GM23248 (cell line): ENCODE data around the gene TRAFD1. TPM values are rescaled to one million over a fixed set of nuclear protein-coding genes. Genes with fewer than 3 reads are reported as not detected.

ENCODE experiments used
- DNase-seq: peaks from one replicate; pipeline ENCODE4 v3.0.0-alpha.2; 2015
- H2AFZ ChIP-seq: fragments of 200-600 bp; sonication (generic); 2 replicates; pipeline ENCODE4 v1.6.1; 2016; ENCODE audit warnings: antibody characterized with exemption
- H3F3A ChIP-seq: fragments of 200-600 bp; sonication (generic); 2 replicates; pipeline ENCODE4 v1.6.1; 2016; ENCODE audit warnings: mild to moderate bottlenecking, antibody characterized with exemption, mixed run types; ENCODE audit not compliant: insufficient read depth
- H3K27ac ChIP-seq: fragments of 200-600 bp; sonication (generic); 2 replicates; pipeline ENCODE4 v1.5.1; 2016; ENCODE audit warnings: mild to moderate bottlenecking
- H3K27me3 ChIP-seq: fragments of 200-600 bp; sonication (generic); replicated peaks from 2 replicates; pipeline ENCODE4 v1.6.1; 2016; ENCODE audit warnings: mild to moderate bottlenecking; ENCODE audit not compliant: insufficient read depth
- H3K36me3 ChIP-seq: fragments of 200-600 bp; sonication (generic); 2 replicates; pipeline ENCODE4 v1.6.1; 2016; ENCODE audit warnings: low read depth, mild to moderate bottlenecking
- H3K4me1 ChIP-seq: fragments of 200-600 bp; sonication (generic); 2 replicates; pipeline ENCODE4 v1.6.1; 2016; ENCODE audit warnings: mild to moderate bottlenecking; ENCODE audit not compliant: insufficient read depth
- H3K4me2 ChIP-seq: fragments of 200-600 bp; sonication (generic); one replicate; pipeline ENCODE4 v1.6.1; 2016; ENCODE audit warnings: mild to moderate bottlenecking; ENCODE audit not compliant: unreplicated experiment
- H3K4me3 ChIP-seq: fragments of 200-600 bp; sonication (generic); 2 replicates; pipeline ENCODE4 v1.5.1; 2016; ENCODE audit warnings: mild to moderate bottlenecking
- H3K79me2 ChIP-seq: fragments of 200-600 bp; sonication (generic); 2 replicates; pipeline ENCODE4 v1.6.1; 2016; ENCODE audit warnings: mild to moderate bottlenecking; ENCODE audit not compliant: insufficient read depth
- H3K9ac ChIP-seq: fragments of 200-600 bp; sonication (generic); 2 replicates; pipeline ENCODE4 v1.6.1; 2016; ENCODE audit warnings: mild to moderate bottlenecking
- H3K9me2 ChIP-seq: fragments of 200-600 bp; sonication (generic); 2 replicates; pipeline ENCODE4 v1.6.1; 2016; ENCODE audit warnings: mixed run types, mild to moderate bottlenecking, moderate library complexity; ENCODE audit not compliant: insufficient read depth
- H3K9me3 ChIP-seq: fragments of 200-600 bp; sonication (generic); one replicate; pipeline ENCODE4 v1.6.1; 2017; ENCODE audit warnings: low read depth
- H4K20me1 ChIP-seq: fragments of 200-600 bp; sonication (generic); 2 replicates; pipeline ENCODE4 v1.6.0; 2016; ENCODE audit not compliant: insufficient read depth
- EZH2 ChIP-seq: fragments of 200-600 bp; sonication (generic); IDR thresholded peaks from 2 replicates; pipeline ENCODE4 v1.6.1; 2018; ENCODE audit warnings: antibody characterized with exemption, mild to moderate bottlenecking; ENCODE audit not compliant: insufficient read depth, poor library complexity, severe bottlenecking
- EZH2phosphoT487 ChIP-seq: fragments of 200-600 bp; sonication (generic); IDR thresholded peaks from 2 replicates; pipeline ENCODE4 v1.6.1; 2018; ENCODE audit warnings: antibody characterized with exemption, moderate library complexity, mild to moderate bottlenecking, low read depth; ENCODE audit not compliant: insufficient read depth
- WGBS, 2 experiments: methylation state at CpG; one replicate each; pipeline ENCODE4 v1.1.6; 2015 to 2017; ENCODE audit warnings: low lambda C conversion rate in 2 of 2, low coverage in 1 of 2; ENCODE audit errors: missing lambda C conversion rate in 2 of 2; 5-methylcytosine and 5-hydroxymethylcytosine counted together
- in situ Hi-C: fragments of 300-500 bp; cut with MboI; formaldehyde crosslinking; loops from 2 replicates; pipeline ENCODE4 v1.15.0; 2020
- polyA plus RNA-seq: library from polyadenylated mRNA; unstranded; fragments of >200 nt; fragmentation: Nextera tagmentation; extraction: Ambion mirVana; gene quantifications from 2 replicates; pipeline ENCODE4 v1.2.1, GENCODE V29; 2016
- total RNA-seq: library from RNA; depleted of rRNA; stranded (reverse); fragments of >200 nt; shearing (Covaris generic); gene quantifications from 2 replicates; pipeline ENCODE4 v1.2.3, GENCODE V29; 2014

TRAFD1 gene
- total and polyA plus RNA-seq, 2 experiments from 2014 or later = 31.7 to 34.2 TPM

- Histone ChIP-seq H3K27ac (no peak overlapping the region), H3K4me2 (no peak overlapping the region), H2AFZ (no peak overlapping the region), H3K4me3 (no peak overlapping the region), H4K20me1 (no peaks in the 10 kb centered on the region), H3K4me1 (no peaks in the 10 kb centered on the region), H3K9me2 (no peaks in the 10 kb centered on the region), H3F3A (no peaks in the 10 kb centered on the region), H3K36me3 (peaks cover 6% of the 10 kb centered on the region; the same call in 1 of the 2 replicates), H3K79me2 (no peaks in the 10 kb centered on the region), H3K27me3 (no peaks in the 10 kb centered on the region), H3K9me3 (no peaks in the 10 kb centered on the region), H3K9ac (no peak overlapping the region)
- in situ Hi-C loops = no loop called here
- no peak for TF ChIP-seq EZH2phosphoT487
- TF ChIP-seq EZH2 = no peak
- 88 to 94% methylated on average over 5 to 6 of the region's 6 CpGs for WGBS, 2 experiments
- no peak for DNase-seq
These were observed 33.8 kb downstream of the TRAFD1 start for GRCh38 chr12:112159146-112159541.

- H3K36me3 ChIP-seq = 0 out of 2 replicates have a peak, but pooled peaks cover 2% of the 10 kb centered on the region
- 95 to 96% methylated on average over 6 of the region's 6 CpGs for WGBS, 2 experiments
- H3K4me1 ChIP-seq = no peaks in the 10 kb centered on the region
- no peaks in the 10 kb centered on the region for H3K27me3 ChIP-seq
- in situ Hi-C loops = no loop called here
- no peaks in the 10 kb centered on the region for H3F3A ChIP-seq
- no peaks in the 10 kb centered on the region for H3K9me3 ChIP-seq
- no peak for TF ChIP-seq EZH2phosphoT487
- no peak for TF ChIP-seq EZH2
- no peak overlapping the region for H3K4me3 ChIP-seq
- no peak overlapping the region for H3K4me2 ChIP-seq
- H2AFZ ChIP-seq = no peak overlapping the region
- H4K20me1 ChIP-seq = no peaks in the 10 kb centered on the region
- no peaks in the 10 kb centered on the region for H3K79me2 ChIP-seq
- no peak overlapping the region for H3K9ac ChIP-seq
- no peak overlapping the region for H3K27ac ChIP-seq
- no peak for DNase-seq
- H3K9me2 ChIP-seq = no peaks in the 10 kb centered on the region
These were observed 35.3 kb downstream of the TRAFD1 start for GRCh38 chr12:112160611-112161010.

DNA sequence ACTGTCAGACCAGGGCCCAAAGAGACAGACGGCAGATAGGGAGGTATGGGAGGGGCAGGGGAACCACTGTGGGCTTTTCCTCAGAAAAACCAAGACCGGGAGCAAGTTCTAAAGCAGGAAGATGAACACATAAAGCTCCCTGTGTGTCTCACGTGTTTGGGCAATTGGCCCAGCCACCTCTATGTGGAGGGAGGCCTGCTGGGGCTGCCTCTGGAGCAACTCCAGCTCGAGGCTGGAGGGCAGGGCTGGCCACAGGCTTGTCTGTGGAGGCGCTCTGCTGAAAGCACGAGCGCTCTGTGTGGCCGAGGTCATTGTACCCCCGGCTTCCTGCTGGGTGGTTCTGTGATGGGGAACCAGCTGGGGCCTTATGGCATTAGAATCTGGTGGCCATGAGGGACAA, 36.4 kb downstream of the TRAFD1 start:
- TF ChIP-seq EZH2phosphoT487 (no peak), EZH2 (no peak)
- WGBS, 2 experiments = 85 to 94% methylated on average over 9 of the region's 9 CpGs
- Histone ChIP-seq H3K27me3 (no peaks in the 10 kb centered on the region), H3K4me3 (no peak overlapping the region), H3F3A (no peaks in the 10 kb centered on the region), H3K4me1 (no peaks in the 10 kb centered on the region), H3K9me2 (no peaks in the 10 kb centered on the region), H4K20me1 (no peaks in the 10 kb centered on the region), H3K4me2 (no peak overlapping the region), H3K9me3 (no peaks in the 10 kb centered on the region), H3K36me3 (0 out of 2 replicates have a peak, but pooled peaks cover 2% of the 10 kb centered on the region), H3K9ac (no peak overlapping the region), H3K27ac (no peak overlapping the region), H2AFZ (no peak overlapping the region), H3K79me2 (no peaks in the 10 kb centered on the region)
- in situ Hi-C loops = no loop called here
- no peak for DNase-seq

- no peak for DNase-seq
- Histone ChIP-seq H2AFZ (no peak overlapping the region), H3K9ac (no peak overlapping the region), H3K4me1 (no peaks in the 10 kb centered on the region), H3K27ac (no peak overlapping the region), H3K79me2 (no peaks in the 10 kb centered on the region), H3F3A (no peaks in the 10 kb centered on the region), H3K9me2 (no peaks in the 10 kb centered on the region), H3K27me3 (no peaks in the 10 kb centered on the region), H3K4me3 (no peak overlapping the region), H3K9me3 (no peaks in the 10 kb centered on the region), H4K20me1 (no peaks in the 10 kb centered on the region), H3K36me3 (0 out of 2 replicates have a peak, but pooled peaks cover 2% of the 10 kb centered on the region), H3K4me2 (no peak overlapping the region)
- WGBS, 2 experiments = 88 to 89% methylated on average over 12 of the region's 12 CpGs
- TF ChIP-seq EZH2phosphoT487 = no peak
- TF ChIP-seq EZH2 = no peak
- in situ Hi-C loops = no loop called here
These were observed 37.0 kb downstream of the TRAFD1 start for GRCh38 chr12:112162241-112162790.

DNA sequence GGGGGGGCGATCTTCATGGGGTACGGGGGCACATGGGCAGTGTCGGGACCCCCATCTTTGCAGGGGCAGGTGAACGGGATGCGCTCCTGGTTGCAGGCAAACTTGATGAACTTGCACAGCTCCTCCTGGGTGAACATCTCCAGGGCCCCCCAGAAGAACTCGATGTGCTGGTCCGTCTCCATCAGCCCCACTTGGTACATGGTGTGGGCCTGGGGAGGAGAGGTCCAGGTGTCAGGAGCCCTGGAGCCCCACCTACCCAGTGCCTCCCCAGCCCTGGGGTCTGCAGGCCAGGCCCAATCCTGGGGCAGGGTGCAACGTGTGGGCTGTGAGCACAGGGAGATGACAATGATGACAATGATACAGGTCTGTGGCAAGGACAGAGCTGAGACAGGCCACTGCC, 37.7 kb downstream of the TRAFD1 start:
- TF ChIP-seq EZH2phosphoT487 (no peak), EZH2 (no peak)
- 87 to 95% methylated on average over 6 to 7 of the region's 8 CpGs for WGBS, 2 experiments
- Histone ChIP-seq H2AFZ (no peak overlapping the region), H3K4me1 (no peaks in the 10 kb centered on the region), H3K9me3 (no peaks in the 10 kb centered on the region), H3K4me3 (no peak overlapping the region), H3K27me3 (no peaks in the 10 kb centered on the region), H3K79me2 (no peaks in the 10 kb centered on the region), H3F3A (no peaks in the 10 kb centered on the region), H3K9me2 (no peaks in the 10 kb centered on the region), H3K9ac (no peak overlapping the region), H3K4me2 (no peak overlapping the region), H3K27ac (no peak overlapping the region), H4K20me1 (no peaks in the 10 kb centered on the region), H3K36me3 (0 out of 2 replicates have a peak, but pooled peaks cover 2% of the 10 kb centered on the region)
- in situ Hi-C loops = no loop called here
- no peak for DNase-seq
